Ovary (tissue), 3 donors: ENCODE measurements around the gene KIF5A.

Source experiments
- CTCF ChIP-seq, 3 donors: fragments of 450-650 bp in 2 of 3; fragments of 200-600 bp in 1 of 3; IDR thresholded peaks; one replicate each; pipeline versions ENCODE4 v1.5.1 to v1.8.0; 2016 to 2022; ENCODE audit warnings: antibody characterized with exemption in 3 of 3, mild to moderate bottlenecking in 1 of 3
- EP300 ChIP-seq: sonication (generic); formaldehyde crosslinking; IDR thresholded peaks from one replicate; pipeline ENCODE4 v1.6.1; 2017; ENCODE audit warnings: antibody characterized with exemption
- donor health status: DM: no; HTN: no; CAD: no.

GRCh38 chr12:57547288-57548012 is 2.4 kb upstream of the KIF5A start:
- TF ChIP-seq CTCF (IDR thresholded peaks at IDR 0.05), result no peak
- TF ChIP-seq EP300, result no peak
